Activated CD8-positive, alpha-beta memory T cell treated with anti-CD3 and anti-CD28 coated beads, Interleukin-2, amount 10 ng/mL, durations not matched to agents 7 days and 5 days (primary cell): ENCODE data around the gene SPAG16. TPM values are rescaled to one million over a fixed set of nuclear protein-coding genes. Genes with fewer than 3 reads are reported as not detected.

Experiments used
- ATAC-seq: fragments of 150-1000 bp; cut with Tn5 transposase; one replicate; pipeline ENCODE4 v1.10.0; 2021; ENCODE audit warnings: moderate library complexity
- CTCF ChIA-PET: fragments of 350-600 bp; sonication (Branson Sonifier 250); formaldehyde crosslinking; loops from one replicate; lab custom pipeline; 2021; ENCODE audit warnings: antibody characterized with exemption; lab: Charles Lee
- DNase-seq: peaks from one replicate; pipeline ENCODE4 v3.0.0-alpha.2; 2020
- H3K27ac Mint-ChIP-seq: one replicate; pipeline ENCODE4 v1.8.0; 2021; ENCODE audit warnings: mild to moderate bottlenecking, mixed read lengths
- H3K27me3 Mint-ChIP-seq: one replicate; pipeline ENCODE4 v1.8.0; 2021; ENCODE audit warnings: mixed read lengths
- H3K36me3 Mint-ChIP-seq: one replicate; pipeline ENCODE4 v1.8.0; 2021; ENCODE audit warnings: mild to moderate bottlenecking, mixed read lengths
- H3K4me1 Mint-ChIP-seq: one replicate; pipeline ENCODE4 v1.8.0; 2021; ENCODE audit warnings: mixed read lengths
- H3K4me3 Mint-ChIP-seq: one replicate; pipeline ENCODE4 v1.8.0; 2021; ENCODE audit warnings: mild to moderate bottlenecking, moderate library complexity, mixed read lengths
- H3K9me3 Mint-ChIP-seq: one replicate; pipeline ENCODE4 v1.8.0; 2022; ENCODE audit warnings: low read depth, mixed read lengths
- total RNA-seq, 2 experiments: library from RNA; stranded (reverse); gene quantifications; one replicate each; pipeline ENCODE4 v1.2.3, GENCODE V29; 2021

The SPAG16 gene
- total RNA-seq, 2 experiments from 2014 or later, result 7.4 to 10.1 TPM

DNA sequence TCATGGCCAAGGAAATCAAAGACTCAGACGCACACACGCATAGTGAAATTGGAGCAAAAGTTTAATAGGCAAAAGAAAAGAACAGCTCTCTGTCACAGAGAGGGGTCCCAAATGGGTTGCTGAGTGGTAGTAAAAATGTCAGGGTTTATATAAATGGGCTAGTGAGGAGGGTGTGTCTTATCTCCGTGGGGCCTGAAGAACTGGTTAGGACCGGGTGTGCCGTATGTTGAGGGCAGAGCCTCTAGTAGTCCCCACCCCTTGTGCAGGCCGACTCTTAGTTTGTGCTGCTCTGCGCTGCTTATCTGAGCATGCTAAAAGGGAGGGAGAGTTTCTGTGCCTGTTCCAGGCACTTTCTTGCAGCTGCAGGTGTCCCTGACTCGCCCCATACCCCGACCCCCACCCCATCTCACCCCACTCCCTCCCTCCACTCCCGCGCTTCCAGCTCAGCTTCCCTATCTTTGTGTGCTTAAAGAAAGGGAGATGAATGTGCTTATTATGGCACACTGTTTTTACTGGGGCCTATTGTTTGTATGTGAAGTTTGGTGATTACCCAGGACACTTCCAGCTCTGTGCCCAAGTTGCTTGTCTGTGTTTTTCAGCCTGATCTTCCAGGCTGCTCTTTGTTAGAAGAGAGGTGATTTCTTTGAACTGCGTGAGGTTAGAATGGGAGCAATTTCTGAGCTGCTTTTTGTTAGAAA, 167.4 kb downstream of the SPAG16 start:
- DNase-seq, result no peak
- Mint-ChIP-seq H3K9me3 (peaks cover 6% of the 10 kb centered on the region), H3K4me1 (no peaks in the 10 kb centered on the region), H3K27ac (no peak overlapping the region), H3K4me3 (no peak overlapping the region), H3K36me3 (no peaks in the 10 kb centered on the region), H3K27me3 (no peaks in the 10 kb centered on the region)
- no peak for ATAC-seq
- CTCF ChIA-PET, result interaction anchor here (1.6 kb wide), 1 partner anchor 13 kb away, joined by 4 read pairs; no protein-coding TSS in a partner anchor

- DNase-seq (no peak), ATAC-seq (no peak)
- CTCF ChIA-PET, result no interaction called here
- H3K27me3 Mint-ChIP-seq, result no peaks in the 10 kb centered on the region
- H3K36me3 Mint-ChIP-seq, result no peaks in the 10 kb centered on the region
- no peaks in the 10 kb centered on the region for H3K9me3 Mint-ChIP-seq
- no peaks in the 10 kb centered on the region for H3K4me1 Mint-ChIP-seq
- no peak overlapping the region for H3K4me3 Mint-ChIP-seq
- no peak overlapping the region for H3K27ac Mint-ChIP-seq
These were observed 171.2 kb downstream of the SPAG16 start for GRCh38 chr2:213455316-213456008.

DNA sequence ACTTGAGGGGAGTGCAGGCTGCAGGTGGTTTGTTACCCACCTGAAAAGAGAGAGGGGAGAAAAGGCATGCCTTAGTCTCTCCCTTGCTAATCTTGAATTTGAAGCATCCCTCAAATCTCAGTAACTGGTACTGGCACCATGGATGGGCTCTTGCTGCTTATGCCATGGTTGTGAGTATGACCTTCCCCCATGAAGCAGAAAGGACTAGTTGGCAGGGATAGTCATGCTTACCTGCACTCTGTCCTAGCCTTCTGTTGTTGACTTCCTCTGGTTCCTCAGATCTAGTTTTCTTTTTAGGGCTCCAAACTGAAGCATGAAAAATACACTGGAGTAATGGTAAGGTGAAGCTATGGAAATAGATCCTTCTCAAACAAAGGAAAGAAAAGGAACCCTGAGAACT, 191.2 kb downstream of the SPAG16 start:
- DNase-seq (no peak), ATAC-seq (no peak)
- CTCF ChIA-PET, result no interaction called here
- Mint-ChIP-seq H3K27ac (no peak overlapping the region), H3K9me3 (peaks cover 5% of the 10 kb centered on the region), H3K4me1 (no peaks in the 10 kb centered on the region), H3K36me3 (no peaks in the 10 kb centered on the region), H3K27me3 (no peaks in the 10 kb centered on the region), H3K4me3 (no peak overlapping the region)

- no peak overlapping the region for H3K4me3 Mint-ChIP-seq
- no peaks in the 10 kb centered on the region for H3K27me3 Mint-ChIP-seq
- H3K36me3 Mint-ChIP-seq, result no peaks in the 10 kb centered on the region
- H3K4me1 Mint-ChIP-seq, result no peaks in the 10 kb centered on the region
- CTCF ChIA-PET, result no interaction called here
- ATAC-seq (no peak), DNase-seq (no peak)
- peaks cover 5% of the 10 kb centered on the region for H3K9me3 Mint-ChIP-seq
- no peak overlapping the region for H3K27ac Mint-ChIP-seq
These were observed 192.4 kb downstream of the SPAG16 start for GRCh38 chr2:213476641-213477040.

DNA sequence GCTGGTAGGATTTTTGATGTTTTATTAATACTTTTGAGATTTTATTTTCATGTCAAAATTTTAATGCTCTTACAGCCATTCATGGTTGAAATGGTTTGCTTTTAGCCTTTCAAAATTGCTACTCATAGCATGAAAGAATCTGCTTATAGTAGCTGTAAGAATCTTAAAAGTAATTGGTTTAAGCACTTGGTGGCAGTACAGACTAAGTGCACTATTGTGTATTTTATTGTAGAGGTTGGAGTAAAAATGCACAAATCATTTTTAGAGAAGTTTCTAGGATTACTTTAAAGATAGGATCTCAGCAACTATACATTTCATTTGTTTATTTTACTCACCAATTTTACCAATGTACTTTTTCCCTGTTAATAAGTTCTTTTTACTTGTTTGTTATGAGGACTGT, 205.8 kb downstream of the SPAG16 start:
- DNase-seq, result no peak

DNA sequence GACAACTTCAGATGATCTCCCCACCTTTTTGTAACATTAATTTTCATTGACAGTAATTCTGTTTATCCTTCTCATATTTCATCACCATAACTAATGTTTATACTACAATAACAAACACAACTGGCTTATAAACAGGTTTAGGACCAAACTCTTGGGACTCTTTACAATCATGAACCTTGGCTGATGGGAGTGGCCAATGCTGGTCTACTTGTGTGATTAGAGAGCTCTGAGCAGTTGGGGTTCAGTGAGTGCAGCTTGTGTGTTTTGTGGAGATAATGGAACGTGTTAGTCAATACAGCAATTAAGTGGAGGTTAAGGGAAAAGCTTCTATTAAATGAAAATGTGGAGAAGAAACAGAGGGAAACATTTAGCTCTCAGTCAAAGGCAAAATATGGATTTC, 207.1 kb downstream of the SPAG16 start:
- DNase-seq, result no peak
- CTCF ChIA-PET, result no interaction called here
- H3K27me3 Mint-ChIP-seq, result no peaks in the 10 kb centered on the region

More for the DNA sequence above, 205.8 kb downstream of the SPAG16 start:
- H3K4me3 Mint-ChIP-seq, result no peak overlapping the region
- no peaks in the 10 kb centered on the region for H3K4me1 Mint-ChIP-seq
- H3K27me3 Mint-ChIP-seq, result no peaks in the 10 kb centered on the region
- CTCF ChIA-PET, result no interaction called here
- no peak overlapping the region for H3K27ac Mint-ChIP-seq
- H3K36me3 Mint-ChIP-seq, result no peaks in the 10 kb centered on the region
- ATAC-seq, result no peak
- no peaks in the 10 kb centered on the region for H3K9me3 Mint-ChIP-seq

DNA sequence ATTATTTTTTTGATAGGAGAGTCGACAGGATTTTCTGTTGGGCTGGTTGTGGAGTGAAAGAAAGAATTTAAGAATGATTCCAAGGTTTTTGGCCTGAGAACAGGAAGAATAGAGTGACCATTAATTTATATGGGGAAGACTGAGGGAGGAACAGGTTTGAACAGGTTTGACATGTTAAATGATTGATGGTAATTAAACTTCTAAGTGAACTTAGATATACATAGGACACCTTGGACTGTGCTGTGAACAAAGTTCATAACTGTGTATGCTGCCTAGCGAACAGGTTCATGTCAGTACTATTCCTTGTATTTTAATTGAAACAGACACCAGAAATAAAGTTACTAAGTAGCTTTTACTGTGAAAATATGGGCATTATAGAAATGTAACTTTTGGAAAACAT, 212.0 kb downstream of the SPAG16 start:
- ATAC-seq (no peak), DNase-seq (no peak)
- H3K27ac Mint-ChIP-seq, result no peak overlapping the region
- H3K27me3 Mint-ChIP-seq, result no peaks in the 10 kb centered on the region
- CTCF ChIA-PET, result no interaction called here
- no peak overlapping the region for H3K4me3 Mint-ChIP-seq
- no peaks in the 10 kb centered on the region for H3K36me3 Mint-ChIP-seq
- H3K4me1 Mint-ChIP-seq, result no peaks in the 10 kb centered on the region
- H3K9me3 Mint-ChIP-seq, result no peaks in the 10 kb centered on the region

More for the DNA sequence above, 207.1 kb downstream of the SPAG16 start:
- H3K36me3 Mint-ChIP-seq, result no peaks in the 10 kb centered on the region
- no peak overlapping the region for H3K4me3 Mint-ChIP-seq
- H3K9me3 Mint-ChIP-seq, result no peaks in the 10 kb centered on the region
- H3K27ac Mint-ChIP-seq, result no peak overlapping the region
- H3K4me1 Mint-ChIP-seq, result no peaks in the 10 kb centered on the region
- no peak for ATAC-seq

DNA sequence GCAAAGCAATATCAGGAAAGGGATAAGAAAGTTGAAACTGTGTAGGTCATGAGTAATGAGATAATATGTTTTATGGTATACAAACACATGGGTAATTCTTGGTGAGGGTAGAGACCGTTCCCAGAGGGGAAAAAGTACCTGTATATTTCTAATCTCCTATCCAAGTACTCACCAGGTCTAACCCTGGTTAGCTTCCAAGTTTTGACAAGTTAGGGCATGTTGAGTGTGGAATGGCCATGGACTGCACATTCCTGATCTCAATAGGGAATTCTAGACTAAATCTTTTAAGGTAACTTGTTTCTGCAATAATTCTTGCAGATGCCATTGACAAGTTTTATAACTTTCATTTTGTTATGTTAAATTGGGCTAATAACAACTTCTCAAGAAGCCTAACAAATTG, 216.6 kb downstream of the SPAG16 start:
- ATAC-seq, result no peak
- CTCF ChIA-PET, result no interaction called here
- H3K4me1 Mint-ChIP-seq, result no peaks in the 10 kb centered on the region

DNA sequence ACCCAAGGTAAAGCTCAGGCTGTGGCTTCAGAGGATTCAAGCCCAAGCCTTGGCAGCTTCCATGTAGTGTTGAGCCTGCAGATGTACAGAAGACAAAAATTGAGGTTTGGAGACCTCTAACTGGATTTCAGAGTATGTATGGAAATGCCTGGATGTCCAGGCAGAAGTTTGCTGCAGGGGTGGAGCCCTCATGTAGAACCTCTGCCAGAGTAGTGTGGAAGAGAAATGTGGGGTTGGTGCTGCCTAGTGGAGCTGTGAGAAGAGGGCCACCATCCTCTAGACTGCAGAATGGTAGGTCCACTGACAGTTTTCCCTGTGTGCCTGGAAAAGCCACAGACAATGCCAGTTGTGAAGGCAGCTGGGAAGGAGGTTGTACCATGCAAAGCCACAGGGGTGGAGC, 239.9 kb downstream of the SPAG16 start:
- DNase-seq, result no peak
- H3K36me3 Mint-ChIP-seq, result no peaks in the 10 kb centered on the region
- H3K27ac Mint-ChIP-seq, result no peak overlapping the region
- H3K4me1 Mint-ChIP-seq, result no peaks in the 10 kb centered on the region
- H3K4me3 Mint-ChIP-seq, result no peak overlapping the region
- CTCF ChIA-PET, result no interaction called here
- no peaks in the 10 kb centered on the region for H3K27me3 Mint-ChIP-seq
- H3K9me3 Mint-ChIP-seq, result peaks cover 14% of the 10 kb centered on the region
- ATAC-seq, result no peak

More for the DNA sequence above, 216.6 kb downstream of the SPAG16 start:
- no peak overlapping the region for H3K27ac Mint-ChIP-seq
- no peaks in the 10 kb centered on the region for H3K27me3 Mint-ChIP-seq
- DNase-seq, result no peak
- no peaks in the 10 kb centered on the region for H3K36me3 Mint-ChIP-seq
- H3K4me3 Mint-ChIP-seq, result no peak overlapping the region
- no peaks in the 10 kb centered on the region for H3K9me3 Mint-ChIP-seq

DNA sequence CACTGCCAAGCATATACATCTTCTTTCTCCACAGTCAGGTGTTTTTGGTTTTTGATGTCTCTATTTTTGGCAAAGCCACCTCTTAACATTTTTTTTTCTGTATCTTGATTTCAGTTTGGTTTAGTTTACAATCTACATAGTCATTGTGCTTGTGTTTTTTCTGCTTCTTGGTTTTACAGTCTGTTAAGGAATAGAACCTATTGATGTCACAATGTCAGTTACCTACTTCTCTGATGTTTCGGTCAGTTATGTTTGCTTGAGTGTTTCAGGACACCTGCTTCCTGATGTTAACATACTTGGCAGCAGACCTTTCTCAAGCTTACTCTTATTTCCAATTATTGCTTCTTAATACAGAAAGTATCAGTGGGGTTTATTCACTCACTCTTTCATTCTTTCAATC, 253.3 kb downstream of the SPAG16 start:
- ATAC-seq, result no peak
- Mint-ChIP-seq H3K4me3 (no peak overlapping the region), H3K9me3 (peaks cover 1% of the 10 kb centered on the region), H3K36me3 (no peaks in the 10 kb centered on the region), H3K4me1 (no peaks in the 10 kb centered on the region), H3K27me3 (no peaks in the 10 kb centered on the region), H3K27ac (no peak overlapping the region)
- CTCF ChIA-PET, result no interaction called here
- no peak for DNase-seq

- H3K9me3 Mint-ChIP-seq, result peaks cover 1% of the 10 kb centered on the region
- no peak for ATAC-seq
- H3K27ac Mint-ChIP-seq, result no peak overlapping the region
- DNase-seq, result no peak
- no peaks in the 10 kb centered on the region for H3K36me3 Mint-ChIP-seq
- no peak overlapping the region for H3K4me3 Mint-ChIP-seq
- CTCF ChIA-PET, result no interaction called here
- H3K27me3 Mint-ChIP-seq, result no peaks in the 10 kb centered on the region
- no peaks in the 10 kb centered on the region for H3K4me1 Mint-ChIP-seq
These were observed 260.7 kb downstream of the SPAG16 start for GRCh38 chr2:213544940-213545339.

GRCh38 chr2:213545481-213545880, 261.2 kb downstream of the SPAG16 start:
- Mint-ChIP-seq H3K9me3 (peaks cover 1% of the 10 kb centered on the region), H3K4me1 (no peaks in the 10 kb centered on the region), H3K4me3 (no peak overlapping the region), H3K27ac (no peak overlapping the region), H3K36me3 (no peaks in the 10 kb centered on the region), H3K27me3 (no peaks in the 10 kb centered on the region)
- DNase-seq, result no peak
- ATAC-seq, result no peak
- CTCF ChIA-PET, result no interaction called here

GRCh38 chr2:213545964-213546475, 261.8 kb downstream of the SPAG16 start:
- Mint-ChIP-seq H3K27me3 (no peaks in the 10 kb centered on the region), H3K9me3 (no peaks in the 10 kb centered on the region), H3K36me3 (no peaks in the 10 kb centered on the region), H3K27ac (no peak overlapping the region), H3K4me1 (no peaks in the 10 kb centered on the region), H3K4me3 (no peak overlapping the region)
- CTCF ChIA-PET, result no interaction called here
- ATAC-seq (no peak), DNase-seq (no peak)

DNA sequence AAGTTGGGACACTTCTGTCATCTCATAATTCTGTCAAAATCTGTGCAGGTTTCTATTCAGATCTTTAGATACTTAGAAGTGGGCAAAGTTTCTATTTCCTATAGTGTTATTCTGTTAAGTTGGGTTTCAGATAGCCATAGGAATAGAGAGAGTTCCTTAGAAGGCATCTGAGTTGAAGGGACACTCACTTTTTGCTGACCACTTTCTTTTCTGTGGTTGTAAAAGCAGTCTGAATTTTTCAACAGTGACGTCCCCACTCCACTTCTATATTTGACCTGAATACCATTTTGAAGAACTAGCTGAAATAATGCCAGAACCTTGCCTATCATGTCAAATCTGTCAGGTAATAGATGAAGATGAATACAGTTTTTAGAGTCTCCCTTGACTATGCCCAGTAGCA, 267.3 kb downstream of the SPAG16 start:
- no peak overlapping the region for H3K4me3 Mint-ChIP-seq
- H3K4me1 Mint-ChIP-seq, result no peaks in the 10 kb centered on the region
- H3K27me3 Mint-ChIP-seq, result no peaks in the 10 kb centered on the region
- ATAC-seq, result no peak
- no peak overlapping the region for H3K27ac Mint-ChIP-seq
- H3K36me3 Mint-ChIP-seq, result no peaks in the 10 kb centered on the region
- CTCF ChIA-PET, result no interaction called here
- no peaks in the 10 kb centered on the region for H3K9me3 Mint-ChIP-seq
- DNase-seq, result no peak
